Activated CD4-positive, CD25-positive, alpha-beta regulatory T cell (primary cell): ENCODE results near the gene OR5M3.

Source experiments
- DNase-seq, 4 experiments: peaks; one replicate each; lab custom pipeline; 2025; lab: John Stamatoyannopoulos, UW

The OR5M3 gene

GRCh38 chr11:56473252-56473651, at the start of gene OR5M3:
TSS of gene OR5M3 (minus strand) at chr11:56473352. CDS start at chr11:56470497, 2,855 bp downstream.
- DNase-seq = no peak

DNA sequence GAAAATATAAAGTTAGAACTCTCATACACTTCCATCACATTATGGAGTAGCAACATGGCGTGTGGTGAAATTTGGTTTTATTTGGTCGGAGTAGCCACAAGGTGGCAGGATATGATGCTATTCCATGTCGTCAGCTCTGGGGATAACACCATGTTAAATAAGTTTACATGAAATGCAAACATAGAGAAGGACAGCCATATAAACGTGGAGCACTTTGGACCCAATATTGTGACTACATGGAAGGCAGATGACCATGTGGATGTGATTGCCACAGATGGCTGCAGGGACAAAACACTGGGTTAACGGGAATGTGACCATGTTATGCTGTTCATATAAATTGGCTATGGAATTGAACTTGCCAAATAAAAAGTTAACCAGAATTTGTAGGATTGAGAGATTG, 48.9 kb upstream of the OR5M3 start:
- no peak for DNase-seq

- no peak for DNase-seq
These were observed 40.1 kb upstream of the OR5M3 start for GRCh38 chr11:56513280-56513679.

GRCh38 chr11:56509439-56509838, 36.3 kb upstream of the OR5M3 start:
- DNase-seq = no peak

- DNase-seq = no peak
These were observed 23.9 kb upstream of the OR5M3 start for GRCh38 chr11:56497010-56497409.

- no peak for DNase-seq
These were observed 22.0 kb upstream of the OR5M3 start for GRCh38 chr11:56495117-56495516.

GRCh38 chr11:56491270-56491669, 18.1 kb upstream of the OR5M3 start, which contains the start of gene OR5M8:
TSS of gene OR5M8 (minus strand) at chr11:56491370. CDS start at chr11:56491370, 0 bp downstream.
- DNase-seq = no peak

DNA sequence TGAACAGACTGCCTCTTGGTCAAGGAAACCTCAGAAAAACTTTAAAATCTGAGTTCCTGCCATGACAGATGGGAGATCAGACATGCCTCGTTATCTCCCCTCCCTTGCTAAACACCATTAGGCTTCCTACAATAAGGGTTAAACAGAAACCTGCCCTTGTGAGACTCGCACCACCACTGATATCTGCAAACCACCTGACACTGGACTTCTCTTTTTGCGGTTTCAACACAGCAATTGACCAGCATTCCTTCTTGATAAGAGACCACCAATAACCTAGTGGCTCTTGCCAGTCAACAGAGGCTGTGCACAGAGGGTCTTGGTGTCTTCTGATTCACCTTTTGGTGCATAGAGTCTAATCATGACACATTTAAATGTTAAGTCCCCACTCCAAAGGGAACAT, 13.6 kb upstream of the OR5M3 start:
- no peak for DNase-seq

GRCh38 chr11:56474729-56475235, 1.6 kb upstream of the OR5M3 start:
- DNase-seq = no peak

GRCh38 chr11:56457076-56457475, 16.1 kb downstream of the OR5M3 start:
- no peak for DNase-seq

DNA sequence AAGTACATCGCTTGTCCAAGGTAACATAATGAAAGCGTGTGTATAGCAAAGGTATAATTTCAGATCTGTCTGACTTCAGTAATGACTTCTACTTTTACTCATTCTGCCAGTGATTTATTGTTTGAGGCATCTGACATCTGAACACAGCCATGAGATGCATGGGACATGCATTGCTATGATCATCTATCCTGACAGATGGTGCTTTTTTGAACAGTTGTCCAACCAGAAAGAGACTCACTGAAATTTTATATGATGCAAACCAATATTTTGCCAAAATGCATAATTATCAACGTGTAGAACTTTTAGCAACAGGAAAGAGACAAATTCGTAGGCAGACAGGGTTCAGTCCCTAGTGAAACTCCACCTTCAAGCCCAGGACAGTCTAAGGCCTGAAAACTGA, 19.6 kb downstream of the OR5M3 start:
- DNase-seq = no peak
